Tibial artery (tissue), 4 donors: ENCODE results near the gene HOXA9.
A peak's percentile ranks its signal among the peaks of the same experiment; 100 is the strongest.

ENCODE experiments used
- DNase-seq, 2 donors: peaks; one replicate each; pipeline ENCODE4 v3.0.0-alpha.2; 2019
- H3K27ac ChIP-seq, 2 donors: fragments of 200-600 bp; sonication (generic) in 1 of 2; 1 replicate in 1 of 2; 2 replicates in 1 of 2; pipeline ENCODE4 v1.5.1; 2018 to 2019; ENCODE audit warnings: mild to moderate bottlenecking in 1 of 2
- H3K27me3 ChIP-seq, 2 donors: fragments of 200-600 bp; sonication (generic) in 1 of 2; one replicate each; pipeline versions ENCODE4 v1.5.1 to v1.6.0; 2016 to 2019
- H3K36me3 ChIP-seq, 3 donors: fragments of 200-600 bp; sonication (generic) in 2 of 3; one replicate each; pipeline ENCODE4 v1.5.1; 2016 to 2019; ENCODE audit warnings: mild to moderate bottlenecking in 2 of 3
- H3K4me1 ChIP-seq, 4 donors: fragments of 200-600 bp; sonication (generic) in 2 of 4; 1 replicate in 3 of 4; 2 replicates in 1 of 4; pipeline ENCODE4 v1.5.1; 2016 to 2019
- H3K4me3 ChIP-seq, 2 donors: fragments of 200-600 bp; sonication (generic) in 1 of 2; 1 replicate in 1 of 2; 2 replicates in 1 of 2; pipeline ENCODE4 v1.5.1; 2018 to 2019; ENCODE audit warnings: mild to moderate bottlenecking in 2 of 2
- H3K9me3 ChIP-seq, 3 donors: fragments of 200-600 bp; sonication (generic) in 1 of 3; one replicate each; pipeline ENCODE4 v1.5.1; 2016 to 2019
- CTCF ChIP-seq, 2 experiments: fragments of 200-600 bp in 1 of 2; fragments of 450-650 bp in 1 of 2; IDR thresholded peaks; one replicate each; pipeline ENCODE4 v1.5.1; 2017 to 2019; ENCODE audit warnings: antibody characterized with exemption in 2 of 2, mild to moderate bottlenecking in 1 of 2, moderate library complexity in 1 of 2
- intact Hi-C: fragments of 100-400 bp; cut with DNase I; formaldehyde crosslinking; loops from one replicate; pipeline ENCODE4 v1.15.0; 2023; ENCODE audit warnings: low total_unique reads

HOXA9 gene

GRCh38 chr7:27133409-27134231, 31.7 kb downstream of the HOXA9 start:
- intact Hi-C loops = no loop called here
- TF ChIP-seq CTCF (IDR thresholded peaks at IDR 0.05) = no peak
- no peaks in the 10 kb centered on the region for H3K9me3 ChIP-seq
- H3K4me3 ChIP-seq = no peak overlapping the region
- DNase-seq = no peak
- H3K27ac ChIP-seq = peak overlapping the region; percentile 34 to 44
- no peaks in the 10 kb centered on the region for H3K36me3 ChIP-seq
- no peaks in the 10 kb centered on the region for H3K27me3 ChIP-seq
- peaks cover 0 to 49% (median 30%) of the 10 kb centered on the region in 4 donors for H3K4me1 ChIP-seq

- intact Hi-C loops = no loop called here
- Histone ChIP-seq H3K36me3 (no peaks in the 10 kb centered on the region), H3K27me3 (no peaks in the 10 kb centered on the region), H3K4me3 (no peak overlapping the region), H3K9me3 (no peaks in the 10 kb centered on the region), H3K4me1 (peaks cover 0 to 45% (median 27%) of the 10 kb centered on the region in 4 donors), H3K27ac (no peak overlapping the region)
- DNase-seq = no peak
- TF ChIP-seq CTCF (IDR thresholded peaks at IDR 0.05) = no peak
These were observed 32.4 kb downstream of the HOXA9 start for GRCh38 chr7:27132978-27133377.

GRCh38 chr7:27132214-27132613, 33.1 kb downstream of the HOXA9 start:
- TF ChIP-seq CTCF (IDR thresholded peaks at IDR 0.05) = no peak
- no peak overlapping the region for H3K27ac ChIP-seq
- DNase-seq = no peak
- no peaks in the 10 kb centered on the region for H3K9me3 ChIP-seq
- no peaks in the 10 kb centered on the region for H3K36me3 ChIP-seq
- peaks cover 0 to 42% (median 25%) of the 10 kb centered on the region in 4 donors for H3K4me1 ChIP-seq
- H3K27me3 ChIP-seq = no peaks in the 10 kb centered on the region
- intact Hi-C loops = no loop called here
- H3K4me3 ChIP-seq = no peak overlapping the region

- Histone ChIP-seq H3K4me1 (peaks cover 0 to 35% (median 19%) of the 10 kb centered on the region in 4 donors), H3K27ac (peak overlapping the region; percentile 80 to 82)
- intact Hi-C loops = no loop called here
These were observed 33.9 kb downstream of the HOXA9 start for GRCh38 chr7:27131390-27131819.

More at GRCh38 chr7:27131390-27131819, 33.9 kb downstream of the HOXA9 start:
- no peak for TF ChIP-seq CTCF (IDR thresholded peaks at IDR 0.05)
- no peaks in the 10 kb centered on the region for H3K9me3 ChIP-seq
- no peaks in the 10 kb centered on the region for H3K27me3 ChIP-seq
- peak overlapping the region; percentile 67 to 75 for H3K4me3 ChIP-seq
- DNase-seq = no peak
- H3K36me3 ChIP-seq = no peaks in the 10 kb centered on the region
